ENCODE measurements around the gene C4BPB. TPM values are rescaled to one million over a fixed set of nuclear protein-coding genes. Genes with fewer than 3 reads are reported as not detected.

The C4BPB gene
- total and polyA plus RNA-seq, 2 donors (not counting 1 experiment from before 2014, with no cell fraction given): not detected

DNA sequence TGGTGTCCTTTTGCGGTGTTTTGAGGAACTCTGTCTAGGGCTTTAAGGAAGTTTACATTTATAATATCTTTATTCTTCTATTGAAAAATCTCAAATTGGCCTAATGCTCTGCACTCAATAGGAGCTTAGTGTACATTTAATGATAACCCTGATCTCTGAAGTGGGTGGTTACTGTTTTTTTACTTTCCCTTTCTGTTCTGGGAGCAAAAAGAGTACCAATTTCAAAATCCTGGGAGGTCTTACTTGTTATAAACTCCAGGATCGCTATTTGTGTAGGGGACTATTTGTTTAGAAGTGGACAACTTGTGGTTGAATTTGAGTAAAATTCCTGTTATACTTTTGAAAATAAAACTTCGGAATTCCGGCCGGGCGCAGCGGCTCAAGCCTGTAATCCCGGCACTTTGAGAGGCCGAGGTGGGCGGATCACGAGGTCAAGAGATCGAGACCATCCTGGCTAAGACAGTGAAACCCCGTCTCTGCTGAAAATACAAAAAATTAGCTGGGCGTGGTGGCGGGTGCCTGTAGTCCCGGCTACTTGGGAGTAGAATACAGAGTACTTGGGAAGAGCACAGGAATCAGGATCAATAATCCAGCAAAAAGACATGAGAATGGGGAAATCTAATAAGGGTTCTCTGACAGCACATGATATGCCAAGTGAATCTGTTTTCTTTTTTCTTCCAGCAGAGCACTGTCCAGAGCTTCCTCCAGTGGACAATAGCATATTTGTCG is 1.1 kb downstream of the C4BPB start:
- Histone ChIP-seq H3K4me3 (replicated peaks in 1 of 4; ENCODE audit: control extremely low read depth in 1 of 4, insufficient read depth in 1 of 4, low read depth in 3 of 4, low read length in 4 of 4) (no peak overlapping the region), H3K27me3 (ENCODE audit: control insufficient read depth, insufficient read depth, low read length) (no peaks in the 10 kb centered on the region), H3K27ac (ENCODE audit: insufficient read depth, low read length) (no peak overlapping the region), H3K4me2 (ENCODE audit: extremely low read depth, insufficient read depth, low read length) (no peak overlapping the region), H4K20me1 (ENCODE audit: control insufficient read depth, extremely low read depth, insufficient read depth, low read length) (no peaks in the 10 kb centered on the region), H3K36me3 (ENCODE audit: control insufficient read depth, insufficient read depth, low read length) (no peaks in the 10 kb centered on the region), H3K4me1 (ENCODE audit: control insufficient read depth, extremely low read depth, insufficient read depth, low read length) (no peaks in the 10 kb centered on the region), H3K9me3 (ENCODE audit: control insufficient read depth, insufficient read depth, low read depth, low read length) (no peaks in the 10 kb centered on the region), H2AFZ (ENCODE audit: low read length) (no peak overlapping the region), H3K9ac (ENCODE audit: insufficient read depth, low read length) (no peak overlapping the region), H3K79me2 (ENCODE audit: control insufficient read depth, insufficient read depth, low read length) (no peaks in the 10 kb centered on the region)
- no peak for DNase-seq (ENCODE audit: low read depth in 2 of 2)
- TF ChIP-seq, protein P1, sequence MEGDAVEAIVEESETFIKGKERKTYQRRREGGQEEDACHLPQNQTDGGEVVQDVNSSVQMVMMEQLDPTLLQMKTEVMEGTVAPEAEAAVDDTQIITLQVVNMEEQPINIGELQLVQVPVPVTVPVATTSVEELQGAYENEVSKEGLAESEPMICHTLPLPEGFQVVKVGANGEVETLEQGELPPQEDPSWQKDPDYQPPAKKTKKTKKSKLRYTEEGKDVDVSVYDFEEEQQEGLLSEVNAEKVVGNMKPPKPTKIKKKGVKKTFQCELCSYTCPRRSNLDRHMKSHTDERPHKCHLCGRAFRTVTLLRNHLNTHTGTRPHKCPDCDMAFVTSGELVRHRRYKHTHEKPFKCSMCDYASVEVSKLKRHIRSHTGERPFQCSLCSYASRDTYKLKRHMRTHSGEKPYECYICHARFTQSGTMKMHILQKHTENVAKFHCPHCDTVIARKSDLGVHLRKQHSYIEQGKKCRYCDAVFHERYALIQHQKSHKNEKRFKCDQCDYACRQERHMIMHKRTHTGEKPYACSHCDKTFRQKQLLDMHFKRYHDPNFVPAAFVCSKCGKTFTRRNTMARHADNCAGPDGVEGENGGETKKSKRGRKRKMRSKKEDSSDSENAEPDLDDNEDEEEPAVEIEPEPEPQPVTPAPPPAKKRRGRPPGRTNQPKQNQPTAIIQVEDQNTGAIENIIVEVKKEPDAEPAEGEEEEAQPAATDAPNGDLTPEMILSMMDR (conservative IDR thresholded peaks at IDR 0.05 in 1 of 2, IDR thresholded peaks at IDR 0.05 in 1 of 2; ENCODE audit: low read depth in 1 of 2, low read length in 2 of 2): no peak
- no peak for TF ChIP-seq EZH2 (IDR thresholded peaks at IDR 0.05; ENCODE audit: low read length, missing control alignments)

DNA sequence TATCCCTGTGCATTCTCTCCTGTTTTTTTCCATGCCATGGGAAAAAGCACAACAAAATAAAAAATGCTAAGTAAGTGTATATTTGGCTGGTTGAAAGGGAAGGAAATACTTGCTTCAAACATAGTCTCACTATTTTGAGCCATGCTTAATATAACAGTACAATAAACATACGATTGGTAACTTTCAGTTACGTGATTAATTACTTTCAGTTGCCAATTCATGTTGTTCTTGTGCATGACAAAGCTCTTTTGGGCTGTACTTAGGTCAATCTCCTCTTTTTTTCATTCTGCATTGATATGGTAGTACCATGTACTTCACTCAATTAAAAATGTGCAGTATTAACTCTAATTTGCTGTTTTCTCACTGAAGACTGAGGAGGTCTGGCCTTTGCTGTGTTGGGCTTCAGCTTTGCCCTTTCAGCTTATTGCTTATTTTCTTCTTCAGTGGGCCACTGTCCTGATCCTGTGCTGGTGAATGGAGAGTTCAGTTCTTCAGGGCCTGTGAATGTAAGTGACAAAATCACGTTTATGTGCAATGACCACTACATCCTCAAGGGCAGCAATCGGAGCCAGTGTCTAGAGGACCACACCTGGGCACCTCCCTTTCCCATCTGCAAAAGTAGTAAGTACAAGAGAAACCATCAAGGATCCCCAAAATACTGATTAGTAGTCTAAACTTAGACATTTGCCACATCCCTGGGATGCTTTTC is 2.7 kb downstream of the C4BPB start:
- no peaks in the 10 kb centered on the region for H3K4me1 ChIP-seq (ENCODE audit: control insufficient read depth, extremely low read depth, insufficient read depth, low read length)
- no peak for TF ChIP-seq EZH2 (IDR thresholded peaks at IDR 0.05; ENCODE audit: low read length, missing control alignments)
- TF ChIP-seq, protein P1 (conservative IDR thresholded peaks at IDR 0.05 in 1 of 2, IDR thresholded peaks at IDR 0.05 in 1 of 2; ENCODE audit: low read depth in 1 of 2, low read length in 2 of 2): no peak
- H3K79me2 ChIP-seq (ENCODE audit: control insufficient read depth, insufficient read depth, low read length): no peaks in the 10 kb centered on the region
- H3K27me3 ChIP-seq (ENCODE audit: control insufficient read depth, insufficient read depth, low read length): no peaks in the 10 kb centered on the region
- H4K20me1 ChIP-seq (ENCODE audit: control insufficient read depth, extremely low read depth, insufficient read depth, low read length): no peaks in the 10 kb centered on the region
- H3K27ac ChIP-seq (ENCODE audit: insufficient read depth, low read length): no peak overlapping the region
- no peaks in the 10 kb centered on the region for H3K36me3 ChIP-seq (ENCODE audit: control insufficient read depth, insufficient read depth, low read length)
- no peaks in the 10 kb centered on the region for H3K9me3 ChIP-seq (ENCODE audit: control insufficient read depth, insufficient read depth, low read depth, low read length)
- DNase-seq (ENCODE audit: low read depth in 2 of 2): no peak
- H3K4me2 ChIP-seq (ENCODE audit: extremely low read depth, insufficient read depth, low read length): no peak overlapping the region
- no peak overlapping the region for H3K9ac ChIP-seq (ENCODE audit: insufficient read depth, low read length)
- no peak overlapping the region for H2AFZ ChIP-seq (ENCODE audit: low read length)
- no peak overlapping the region for H3K4me3 ChIP-seq (replicated peaks in 1 of 4; ENCODE audit: control extremely low read depth in 1 of 4, insufficient read depth in 1 of 4, low read depth in 3 of 4, low read length in 4 of 4)

GRCh38 chr1:207093944-207094343 is 5.3 kb downstream of the C4BPB start:
- TF ChIP-seq, protein P1 (conservative IDR thresholded peaks at IDR 0.05 in 1 of 2, IDR thresholded peaks at IDR 0.05 in 1 of 2; ENCODE audit: low read depth in 1 of 2, low read length in 2 of 2): no peak
- no peak for TF ChIP-seq EZH2 (IDR thresholded peaks at IDR 0.05; ENCODE audit: low read length, missing control alignments)
- H3K4me1 ChIP-seq (ENCODE audit: control insufficient read depth, extremely low read depth, insufficient read depth, low read length): no peaks in the 10 kb centered on the region

More at GRCh38 chr1:207093944-207094343, 5.3 kb downstream of the C4BPB start:
- no peak overlapping the region for H2AFZ ChIP-seq (ENCODE audit: low read length)
- DNase-seq (ENCODE audit: low read depth in 2 of 2): no peak
- no peak overlapping the region for H3K4me2 ChIP-seq (ENCODE audit: extremely low read depth, insufficient read depth, low read length)
- H3K36me3 ChIP-seq (ENCODE audit: control insufficient read depth, insufficient read depth, low read length): no peaks in the 10 kb centered on the region
- no peaks in the 10 kb centered on the region for H3K79me2 ChIP-seq (ENCODE audit: control insufficient read depth, insufficient read depth, low read length)
- H3K9ac ChIP-seq (ENCODE audit: insufficient read depth, low read length): no peak overlapping the region
- H3K9me3 ChIP-seq (ENCODE audit: control insufficient read depth, insufficient read depth, low read depth, low read length): no peaks in the 10 kb centered on the region
- no peak overlapping the region for H3K27ac ChIP-seq (ENCODE audit: insufficient read depth, low read length)
- H3K27me3 ChIP-seq (ENCODE audit: control insufficient read depth, insufficient read depth, low read length): no peaks in the 10 kb centered on the region
- H4K20me1 ChIP-seq (ENCODE audit: control insufficient read depth, extremely low read depth, insufficient read depth, low read length): no peaks in the 10 kb centered on the region
- no peak overlapping the region for H3K4me3 ChIP-seq (replicated peaks in 1 of 4; ENCODE audit: control extremely low read depth in 1 of 4, insufficient read depth in 1 of 4, low read depth in 3 of 4, low read length in 4 of 4)
